ENCODE results near the gene FCAMR. TPM values are rescaled to one million over a fixed set of nuclear protein-coding genes. Genes with fewer than 3 reads are reported as not detected.
A peak's percentile ranks its signal among the peaks of the same experiment; 100 is the strongest.

Gene FCAMR
- not detected for polyA plus RNA-seq (2013)

- no peaks in the 10 kb centered on the region for H3K27me3 ChIP-seq (replicated peaks in 2 of 5; ENCODE audit: control insufficient read depth in 4 of 5, insufficient read depth in 5 of 5, low read length in 4 of 5)
- ChIA-PET POLR2A (no interaction called here), CTCF (interaction anchor here (0.8 to 6.8 kb wide), 5 partner anchors 11 to 35 kb away, joined by 3 to 66 read pairs (median 6); no protein-coding TSS in a partner anchor)
- H3K36me3 ChIP-seq (ENCODE audit: control insufficient read depth in 4 of 4, insufficient read depth in 4 of 4, low read length in 3 of 4), result no peaks in the 10 kb centered on the region
- no peak within 1 kb of the TSS for H3K4me3 ChIP-seq (ENCODE audit: control insufficient read depth in 1 of 7, extremely low read depth in 1 of 7, insufficient read depth in 4 of 7, low read depth in 2 of 7, low read length in 6 of 7)
- peaks cover 26 to 48% (median 33%) of the 10 kb centered on the region in 4 experiments for H3K4me1 ChIP-seq (ENCODE audit: control extremely low read depth in 1 of 4, control insufficient read depth in 4 of 4, insufficient read depth in 4 of 4, low read length in 3 of 4)
- H3K27ac ChIP-seq (ENCODE audit: insufficient read depth in 1 of 2, low read depth in 1 of 2, low read length in 2 of 2, poor library complexity in 1 of 2, severe bottlenecking in 2 of 2), result no peak within 1 kb of the TSS
- no peaks in the 10 kb centered on the region for H3K9me3 ChIP-seq (ENCODE audit: control extremely low read depth in 1 of 5, control insufficient read depth in 4 of 5, insufficient read depth in 2 of 5, low read depth in 1 of 5, low read length in 4 of 5)
- DNase-seq, result no peak
- WGBS (ENCODE audit: insufficient coverage), result 100% methylated on average over 1 of the region's 2 CpGs
Measured at GRCh38 chr1:206970446-206970845, at the start of gene FCAMR. Gene FCAMR (minus strand): TSS chr1:206970460. CDS start chr1:206970125, 335 bp downstream.

- 100% methylated on average over 1 of the region's 2 CpGs for WGBS (ENCODE audit: insufficient coverage)
- peaks cover 7 to 21% (median 13%) of the 10 kb centered on the region in 4 experiments for H3K4me1 ChIP-seq (ENCODE audit: control extremely low read depth in 1 of 4, control insufficient read depth in 4 of 4, insufficient read depth in 4 of 4, low read length in 3 of 4)
- no peak overlapping the region for H3K27ac ChIP-seq (ENCODE audit: insufficient read depth in 1 of 2, low read depth in 1 of 2, low read length in 2 of 2, poor library complexity in 1 of 2, severe bottlenecking in 2 of 2)
- H3K36me3 ChIP-seq (ENCODE audit: control insufficient read depth in 4 of 4, insufficient read depth in 4 of 4, low read length in 3 of 4), result no peaks in the 10 kb centered on the region
- H3K4me3 ChIP-seq (ENCODE audit: control insufficient read depth in 1 of 7, extremely low read depth in 1 of 7, insufficient read depth in 4 of 7, low read depth in 2 of 7, low read length in 6 of 7), result no peak overlapping the region
- CTCF ChIA-PET, result interaction anchor here (0.9 to 8.9 kb wide), 4 partner anchors 8 to 84 kb away, joined by 3 to 67 read pairs (median 6); no protein-coding TSS in a partner anchor
- POLR2A ChIA-PET, result no interaction called here
- H3K27me3 ChIP-seq (replicated peaks in 2 of 5; ENCODE audit: control insufficient read depth in 4 of 5, insufficient read depth in 5 of 5, low read length in 4 of 5), result no peaks in the 10 kb centered on the region
- no peak for DNase-seq
- no peaks in the 10 kb centered on the region for H3K9me3 ChIP-seq (ENCODE audit: control extremely low read depth in 1 of 5, control insufficient read depth in 4 of 5, insufficient read depth in 2 of 5, low read depth in 1 of 5, low read length in 4 of 5)
Measured at GRCh38 chr1:207019661-207020060, 49.4 kb upstream of the FCAMR start.

GRCh38 chr1:207019161-207019560 lies 48.9 kb upstream of the FCAMR start:
- no peak for DNase-seq
- Histone ChIP-seq H3K27ac (ENCODE audit: insufficient read depth in 1 of 2, low read depth in 1 of 2, low read length in 2 of 2, poor library complexity in 1 of 2, severe bottlenecking in 2 of 2) (no peak overlapping the region), H3K27me3 (replicated peaks in 2 of 5; ENCODE audit: control insufficient read depth in 4 of 5, insufficient read depth in 5 of 5, low read length in 4 of 5) (no peaks in the 10 kb centered on the region), H3K4me1 (ENCODE audit: control extremely low read depth in 1 of 4, control insufficient read depth in 4 of 4, insufficient read depth in 4 of 4, low read length in 3 of 4) (peaks cover 5 to 16% (median 9%) of the 10 kb centered on the region in 4 experiments), H3K36me3 (ENCODE audit: control insufficient read depth in 4 of 4, insufficient read depth in 4 of 4, low read length in 3 of 4) (no peaks in the 10 kb centered on the region), H3K9me3 (ENCODE audit: control extremely low read depth in 1 of 5, control insufficient read depth in 4 of 5, insufficient read depth in 2 of 5, low read depth in 1 of 5, low read length in 4 of 5) (no peaks in the 10 kb centered on the region), H3K4me3 (ENCODE audit: control insufficient read depth in 1 of 7, extremely low read depth in 1 of 7, insufficient read depth in 4 of 7, low read depth in 2 of 7, low read length in 6 of 7) (no peak overlapping the region)
- WGBS (ENCODE audit: insufficient coverage), result 100% methylated on average over 1 of the region's 2 CpGs
- ChIA-PET CTCF (interaction anchor here (1.5 to 8.9 kb wide), 2 partner anchors 10 to 14 kb away, joined by 4 to 67 read pairs; no protein-coding TSS in a partner anchor), POLR2A (no interaction called here)

GRCh38 chr1:207018707-207019106 lies 48.4 kb upstream of the FCAMR start:
- Histone ChIP-seq H3K4me1 (ENCODE audit: control extremely low read depth in 1 of 4, control insufficient read depth in 4 of 4, insufficient read depth in 4 of 4, low read length in 3 of 4) (peaks cover under 1 to 11% (median 5%) of the 10 kb centered on the region in 4 experiments), H3K4me3 (ENCODE audit: control insufficient read depth in 1 of 7, extremely low read depth in 1 of 7, insufficient read depth in 4 of 7, low read depth in 2 of 7, low read length in 6 of 7) (no peak overlapping the region), H3K27me3 (replicated peaks in 2 of 5; ENCODE audit: control insufficient read depth in 4 of 5, insufficient read depth in 5 of 5, low read length in 4 of 5) (no peaks in the 10 kb centered on the region), H3K36me3 (ENCODE audit: control insufficient read depth in 4 of 4, insufficient read depth in 4 of 4, low read length in 3 of 4) (no peaks in the 10 kb centered on the region), H3K27ac (ENCODE audit: insufficient read depth in 1 of 2, low read depth in 1 of 2, low read length in 2 of 2, poor library complexity in 1 of 2, severe bottlenecking in 2 of 2) (no peak overlapping the region), H3K9me3 (ENCODE audit: control extremely low read depth in 1 of 5, control insufficient read depth in 4 of 5, insufficient read depth in 2 of 5, low read depth in 1 of 5, low read length in 4 of 5) (no peaks in the 10 kb centered on the region)
- WGBS (ENCODE audit: insufficient coverage), result 98% methylated on average over 4 of the region's 4 CpGs
- CTCF ChIA-PET, result interaction anchor here (0.9 to 8.9 kb wide), 2 partner anchors 14 to 34 kb away, joined by 3 to 67 read pairs; no protein-coding TSS in a partner anchor
- POLR2A ChIA-PET, result no interaction called here
- DNase-seq, result no peak

- Histone ChIP-seq H3K36me3 (ENCODE audit: control insufficient read depth in 4 of 4, insufficient read depth in 4 of 4, low read length in 3 of 4) (no peaks in the 10 kb centered on the region), H3K4me3 (ENCODE audit: control insufficient read depth in 1 of 7, extremely low read depth in 1 of 7, insufficient read depth in 4 of 7, low read depth in 2 of 7, low read length in 6 of 7) (no peak overlapping the region), H3K27ac (ENCODE audit: insufficient read depth in 1 of 2, low read depth in 1 of 2, low read length in 2 of 2, poor library complexity in 1 of 2, severe bottlenecking in 2 of 2) (no peak overlapping the region), H3K4me1 (ENCODE audit: control extremely low read depth in 1 of 4, control insufficient read depth in 4 of 4, insufficient read depth in 4 of 4, low read length in 3 of 4) (peaks cover 0 to 9% (median 2%) of the 10 kb centered on the region in 4 experiments), H3K9me3 (ENCODE audit: control extremely low read depth in 1 of 5, control insufficient read depth in 4 of 5, insufficient read depth in 2 of 5, low read depth in 1 of 5, low read length in 4 of 5) (no peaks in the 10 kb centered on the region), H3K27me3 (replicated peaks in 2 of 5; ENCODE audit: control insufficient read depth in 4 of 5, insufficient read depth in 5 of 5, low read length in 4 of 5) (no peaks in the 10 kb centered on the region)
- ChIA-PET CTCF (interaction anchor here (0.9 to 8.9 kb wide), 2 partner anchors 13 to 35 kb away, joined by 3 to 67 read pairs; no protein-coding TSS in a partner anchor), POLR2A (interaction anchor here (0.7 kb wide), 1 partner anchor 42 kb away, joined by 5 read pairs; no protein-coding TSS in a partner anchor)
- WGBS (ENCODE audit: insufficient coverage), result 93% methylated on average over 3 of the region's 7 CpGs
- DNase-seq, result peak in 2 of 3 donors; percentile 43 to 70
Measured at GRCh38 chr1:207017615-207018559, 47.6 kb upstream of the FCAMR start.

- Histone ChIP-seq H3K27me3 (replicated peaks in 2 of 5; ENCODE audit: control insufficient read depth in 4 of 5, insufficient read depth in 5 of 5, low read length in 4 of 5) (no peaks in the 10 kb centered on the region), H3K4me1 (ENCODE audit: control extremely low read depth in 1 of 4, control insufficient read depth in 4 of 4, insufficient read depth in 4 of 4, low read length in 3 of 4) (peaks cover 0 to 5% (median under 1%) of the 10 kb centered on the region in 4 experiments), H3K36me3 (ENCODE audit: control insufficient read depth in 4 of 4, insufficient read depth in 4 of 4, low read length in 3 of 4) (no peaks in the 10 kb centered on the region), H3K4me3 (ENCODE audit: control insufficient read depth in 1 of 7, extremely low read depth in 1 of 7, insufficient read depth in 4 of 7, low read depth in 2 of 7, low read length in 6 of 7) (no peak overlapping the region), H3K9me3 (ENCODE audit: control extremely low read depth in 1 of 5, control insufficient read depth in 4 of 5, insufficient read depth in 2 of 5, low read depth in 1 of 5, low read length in 4 of 5) (no peaks in the 10 kb centered on the region), H3K27ac (ENCODE audit: insufficient read depth in 1 of 2, low read depth in 1 of 2, low read length in 2 of 2, poor library complexity in 1 of 2, severe bottlenecking in 2 of 2) (no peak overlapping the region)
- DNase-seq, result no peak
- ChIA-PET CTCF (interaction anchor here (0.8 to 2.9 kb wide), 2 partner anchors 11 to 35 kb away, joined by 3 to 15 read pairs; no protein-coding TSS in a partner anchor), POLR2A (no interaction called here)
- 100% methylated on average over 2 of the region's 3 CpGs for WGBS (ENCODE audit: insufficient coverage)
Measured at GRCh38 chr1:207015791-207016190, 45.5 kb upstream of the FCAMR start.

GRCh38 chr1:207014728-207015127 lies 44.5 kb upstream of the FCAMR start:
- H3K4me3 ChIP-seq (ENCODE audit: control insufficient read depth in 1 of 7, extremely low read depth in 1 of 7, insufficient read depth in 4 of 7, low read depth in 2 of 7, low read length in 6 of 7), result no peak overlapping the region
- H3K4me1 ChIP-seq (ENCODE audit: control extremely low read depth in 1 of 4, control insufficient read depth in 4 of 4, insufficient read depth in 4 of 4, low read length in 3 of 4), result no peaks in the 10 kb centered on the region
- no peaks in the 10 kb centered on the region for H3K27me3 ChIP-seq (replicated peaks in 2 of 5; ENCODE audit: control insufficient read depth in 4 of 5, insufficient read depth in 5 of 5, low read length in 4 of 5)
- ChIA-PET CTCF (interaction anchor here (0.8 to 2.9 kb wide), 2 partner anchors 10 to 34 kb away, joined by 3 to 15 read pairs; no protein-coding TSS in a partner anchor), POLR2A (no interaction called here)
- no CpG with 5 or more reads among the region's 3 CpGs for WGBS (ENCODE audit: insufficient coverage)
- DNase-seq, result no peak
- no peaks in the 10 kb centered on the region for H3K9me3 ChIP-seq (ENCODE audit: control extremely low read depth in 1 of 5, control insufficient read depth in 4 of 5, insufficient read depth in 2 of 5, low read depth in 1 of 5, low read length in 4 of 5)
- H3K36me3 ChIP-seq (ENCODE audit: control insufficient read depth in 4 of 4, insufficient read depth in 4 of 4, low read length in 3 of 4), result no peaks in the 10 kb centered on the region
- no peak overlapping the region for H3K27ac ChIP-seq (ENCODE audit: insufficient read depth in 1 of 2, low read depth in 1 of 2, low read length in 2 of 2, poor library complexity in 1 of 2, severe bottlenecking in 2 of 2)

Measured in common myeloid progenitor, CD34-positive (primary cell).